ENCODE results near the gene TTC3. TPM values are rescaled to one million over a fixed set of nuclear protein-coding genes. Genes with fewer than 3 reads are reported as not detected.

Gene TTC3
- total and polyA plus RNA-seq, 7 experiments from 2014 or later = 66.6 to 208 (median 139) TPM

GRCh38 chr21:37071561-37072273 is 1.3 kb upstream of the TTC3 start:
- peaks cover 0 to 4% (median 0%) of the 10 kb centered on the region in 11 donors for H3K9me3 Mint-ChIP-seq
- CTCF ChIA-PET = no interaction called here
- no peak for ATAC-seq
- peak overlapping the region; percentile 84 to 97 (median 95) for H3K27ac Mint-ChIP-seq
- Histone ChIP-seq H3K9me3 (ENCODE audit: control insufficient read depth in 2 of 3, low read length in 3 of 3) (no peaks in the 10 kb centered on the region), H3K36me3 (ENCODE audit: control insufficient read depth in 2 of 3, insufficient read depth in 3 of 3, low read length in 3 of 3) (peaks cover 0 to 9% (median 0%) of the 10 kb centered on the region in 3 experiments), H3K4me1 (ENCODE audit: control insufficient read depth in 2 of 2, insufficient read depth in 2 of 2, low read length in 2 of 2) (peaks cover 22 to 23% of the 10 kb centered on the region in 2 donors), H3K27me3 (ENCODE audit: control insufficient read depth in 2 of 2, insufficient read depth in 2 of 2, low read length in 2 of 2) (no peaks in the 10 kb centered on the region), H3K27ac (ENCODE audit: low read depth, low read length) (peak overlapping the region; percentile 97), H3K4me3 (ENCODE audit: low read length) (peak overlapping the region; percentile 76)
- H3K36me3 Mint-ChIP-seq = peaks cover 3 to 20% (median 16%) of the 10 kb centered on the region in 5 donors
- H3K4me1 Mint-ChIP-seq = peaks cover 25 to 55% (median 49%) of the 10 kb centered on the region in 7 donors
- peaks cover 0 to 6% (median 0%) of the 10 kb centered on the region in 5 donors for H3K27me3 Mint-ChIP-seq
- DNase-seq = no peak
- POLR2A ChIA-PET = interaction anchor here (0.6 to 1.8 kb wide), 6 partner anchors 23 to 492 kb away, joined by 3 to 11 read pairs (median 4); partner anchors contain the start of genes HLCS and RIPPLY3
- peak overlapping the region; percentile 82 to 99 (median 87) for H3K4me3 Mint-ChIP-seq
- intact Hi-C loops (cut with micrococcal nuclease) = loop anchor here (2.0 to 10.0 kb wide), 6 partner anchors 15 to 1736 kb away; partner anchors contain the start of genes DOP1B (in 1 of the 2), ETS2 (in 1 of the 2), HLCS (in 1 of the 2) and RIPPLY3 (in 1 of the 2)

GRCh38 chr21:37072274-37072987 is 623 bp upstream of the TTC3 start:
- Mint-ChIP-seq H3K9me3 (peaks cover 0 to 4% (median 0%) of the 10 kb centered on the region in 11 donors), H3K4me3 (peak overlapping the region; percentile 82 to 99 (median 87)), H3K27me3 (peaks cover 0 to 6% (median 0%) of the 10 kb centered on the region in 5 donors), H3K4me1 (peaks cover 25 to 61% (median 53%) of the 10 kb centered on the region in 7 donors), H3K27ac (peak overlapping the region; percentile 84 to 97 (median 95)), H3K36me3 (peaks cover 3 to 16% (median 14%) of the 10 kb centered on the region in 5 donors)
- Histone ChIP-seq H3K27me3 (ENCODE audit: control insufficient read depth in 2 of 2, insufficient read depth in 2 of 2, low read length in 2 of 2) (no peaks in the 10 kb centered on the region), H3K9me3 (ENCODE audit: control insufficient read depth in 2 of 3, low read length in 3 of 3) (no peaks in the 10 kb centered on the region), H3K36me3 (ENCODE audit: control insufficient read depth in 2 of 3, insufficient read depth in 3 of 3, low read length in 3 of 3) (peaks cover 0 to 9% (median 0%) of the 10 kb centered on the region in 3 experiments), H3K27ac (ENCODE audit: low read depth, low read length) (peak overlapping the region; percentile 97), H3K4me3 (ENCODE audit: low read length) (peak overlapping the region; percentile 76), H3K4me1 (ENCODE audit: control insufficient read depth in 2 of 2, insufficient read depth in 2 of 2, low read length in 2 of 2) (peaks cover 22 to 23% of the 10 kb centered on the region in 2 donors)
- peak; percentile 54 for ATAC-seq
- DNase-seq = peak in 2 of 9 donors; percentile 80 to 87
- ChIA-PET POLR2A (interaction anchor here (0.5 to 1.8 kb wide), 7 partner anchors 27 to 784 kb away, joined by 3 to 11 read pairs (median 3); partner anchors contain the start of genes HLCS and RIPPLY3), CTCF (no interaction called here)
- intact Hi-C loops (cut with micrococcal nuclease) = loop anchor here (2.0 to 10.0 kb wide), 6 partner anchors 14 to 1735 kb away; partner anchors contain the start of genes DOP1B (in 1 of the 2), ETS2 (in 1 of the 2), HLCS (in 1 of the 2) and RIPPLY3 (in 1 of the 2)

GRCh38 chr21:37073417-37074196 is 553 bp downstream of the TTC3 start:
- ChIA-PET POLR2A (no interaction called here), CTCF (no interaction called here)
- Mint-ChIP-seq H3K27me3 (peaks cover 0 to 6% (median 0%) of the 10 kb centered on the region in 5 donors), H3K27ac (peak overlapping the region; percentile 77 to 100 (median 97)), H3K4me1 (peaks cover 33 to 71% (median 63%) of the 10 kb centered on the region in 7 donors), H3K36me3 (peaks cover under 1 to 13% (median 7%) of the 10 kb centered on the region in 5 donors), H3K4me3 (peak overlapping the region; percentile 88 to 100 (median 98)), H3K9me3 (peaks cover 0 to 5% (median 0%) of the 10 kb centered on the region in 11 donors)
- intact Hi-C loops (cut with micrococcal nuclease) = loop anchor here (1.0 to 10.0 kb wide), 14 partner anchors 13 to 1734 kb away; partner anchors contain the start of genes DYRK1A (in 2 of the 2), HLCS (in 2 of the 2), VPS26C (in 2 of the 2) and DOP1B (in 1 of the 2)
- DNase-seq (peak; percentile 40 to 86 (median 82)), ATAC-seq (peak; percentile 66)
- Histone ChIP-seq H3K27ac (ENCODE audit: low read depth, low read length) (peak overlapping the region; percentile 97), H3K27me3 (ENCODE audit: control insufficient read depth in 2 of 2, insufficient read depth in 2 of 2, low read length in 2 of 2) (no peaks in the 10 kb centered on the region), H3K36me3 (ENCODE audit: control insufficient read depth in 2 of 3, insufficient read depth in 3 of 3, low read length in 3 of 3) (peaks cover 0 to 9% (median 0%) of the 10 kb centered on the region in 3 experiments), H3K4me3 (ENCODE audit: low read length) (peak overlapping the region; percentile 76), H3K4me1 (ENCODE audit: control insufficient read depth in 2 of 2, insufficient read depth in 2 of 2, low read length in 2 of 2) (peaks cover 22 to 23% of the 10 kb centered on the region in 2 donors), H3K9me3 (ENCODE audit: control insufficient read depth in 2 of 3, low read length in 3 of 3) (no peaks in the 10 kb centered on the region)

GRCh38 chr21:37074197-37074510 is 1.1 kb downstream of the TTC3 start:
- Mint-ChIP-seq H3K4me1 (peaks cover 37 to 76% (median 66%) of the 10 kb centered on the region in 7 donors), H3K9me3 (peaks cover 0 to 11% (median 0%) of the 10 kb centered on the region in 11 donors), H3K27me3 (peaks cover 0 to 6% (median 0%) of the 10 kb centered on the region in 5 donors), H3K4me3 (peak overlapping the region; percentile 88 to 100 (median 98)), H3K36me3 (peaks cover 0 to 9% (median 5%) of the 10 kb centered on the region in 5 donors), H3K27ac (peak overlapping the region; percentile 77 to 100 (median 97))
- Histone ChIP-seq H3K9me3 (ENCODE audit: control insufficient read depth in 2 of 3, low read length in 3 of 3) (no peaks in the 10 kb centered on the region), H3K36me3 (ENCODE audit: control insufficient read depth in 2 of 3, insufficient read depth in 3 of 3, low read length in 3 of 3) (peaks cover 0 to 9% (median 0%) of the 10 kb centered on the region in 3 experiments), H3K4me3 (ENCODE audit: low read length) (peak overlapping the region; percentile 76), H3K27ac (ENCODE audit: low read depth, low read length) (peak overlapping the region; percentile 97), H3K4me1 (ENCODE audit: control insufficient read depth in 2 of 2, insufficient read depth in 2 of 2, low read length in 2 of 2) (peaks cover 22 to 23% of the 10 kb centered on the region in 2 donors), H3K27me3 (ENCODE audit: control insufficient read depth in 2 of 2, insufficient read depth in 2 of 2, low read length in 2 of 2) (no peaks in the 10 kb centered on the region)
- intact Hi-C loops (cut with micrococcal nuclease) = loop anchor here (2.0 to 10.0 kb wide), 5 partner anchors 67 to 1733 kb away; partner anchors contain the start of genes DOP1B (in 1 of the 2), ETS2 (in 1 of the 2) and RIPPLY3 (in 1 of the 2)
- CTCF ChIA-PET = interaction anchor here (0.7 kb wide), 1 partner anchor 1091 kb away, joined by 7 read pairs; no protein-coding TSS in a partner anchor
- POLR2A ChIA-PET = interaction anchor here (0.6 kb wide), 1 partner anchor 25 kb away, joined by 4 read pairs; no protein-coding TSS in a partner anchor
- DNase-seq (no peak), ATAC-seq (no peak)

- Histone ChIP-seq H3K4me1 (ENCODE audit: control insufficient read depth in 2 of 2, insufficient read depth in 2 of 2, low read length in 2 of 2) (peaks cover 22 to 23% of the 10 kb centered on the region in 2 donors), H3K27me3 (ENCODE audit: control insufficient read depth in 2 of 2, insufficient read depth in 2 of 2, low read length in 2 of 2) (no peaks in the 10 kb centered on the region), H3K9me3 (ENCODE audit: control insufficient read depth in 2 of 3, low read length in 3 of 3) (no peaks in the 10 kb centered on the region), H3K4me3 (ENCODE audit: low read length) (peak overlapping the region; percentile 76), H3K27ac (ENCODE audit: low read depth, low read length) (peak overlapping the region; percentile 97), H3K36me3 (ENCODE audit: control insufficient read depth in 2 of 3, insufficient read depth in 3 of 3, low read length in 3 of 3) (peaks cover 0 to 9% (median 0%) of the 10 kb centered on the region in 3 experiments)
- Mint-ChIP-seq H3K9me3 (peaks cover 0 to 13% (median 0%) of the 10 kb centered on the region in 11 donors), H3K4me3 (peak overlapping the region; percentile 88 to 100 (median 98)), H3K27ac (peak overlapping the region; percentile 77 to 100 (median 97)), H3K27me3 (peaks cover 0 to 6% (median 0%) of the 10 kb centered on the region in 5 donors), H3K4me1 (peaks cover 38 to 80% (median 70%) of the 10 kb centered on the region in 7 donors), H3K36me3 (peaks cover 0 to 10% (median 5%) of the 10 kb centered on the region in 5 donors)
- intact Hi-C loops (cut with micrococcal nuclease) = loop anchor here (2.0 to 10.0 kb wide), 5 partner anchors 67 to 1733 kb away; partner anchors contain the start of genes DOP1B (in 1 of the 2), ETS2 (in 1 of the 2) and RIPPLY3 (in 1 of the 2)
- DNase-seq = no peak
- POLR2A ChIA-PET = interaction anchor here (0.6 to 0.7 kb wide), 2 partner anchors 25 to 418 kb away, joined by 3 to 4 read pairs; no protein-coding TSS in a partner anchor
- CTCF ChIA-PET = interaction anchor here (0.7 kb wide), 2 partner anchors 12 to 1091 kb away, joined by 3 to 7 read pairs; no protein-coding TSS in a partner anchor
- no peak for ATAC-seq
Measured at GRCh38 chr21:37074546-37074945, 1.5 kb downstream of the TTC3 start.

Data from naive thymus-derived CD4-positive, alpha-beta T cell (primary cell).